AG04449 (cell line): ENCODE results near the gene AMFR.

Experiments used
- CTCF ChIA-PET: fragments of 350-600 bp; formaldehyde crosslinking; extraction: SDS; loops from one replicate; lab custom pipeline; 2021; ENCODE audit warnings: antibody characterized with exemption; lab: Yijun Ruan, JAX
- POLR2A ChIA-PET: fragments of 400-600, 350-600 bp; formaldehyde crosslinking; extraction: SDS; loops from one replicate; lab custom pipeline; 2020; ENCODE audit warnings: antibody characterized with exemption, inconsistent platforms; lab: Yijun Ruan, JAX
- DNase-seq: peaks from one replicate; pipeline ENCODE4 v3.0.0-alpha.2; 2010; ENCODE audit warnings: low read depth, low spot score
- H3K4me3 ChIP-seq: 2 replicates; pipeline ENCODE4 v1.5.1; 2011; ENCODE audit warnings: low read depth, mild to moderate bottlenecking, control low read depth, low read length
- CTCF ChIP-seq: IDR thresholded peaks from one replicate; pipeline ENCODE4 v1.5.1; 2011; ENCODE audit warnings: mild to moderate bottlenecking, moderate library complexity, low read length, control low read depth, inconsistent platforms; ENCODE audit not compliant: insufficient read depth; ENCODE audit errors: missing control alignments

The AMFR gene

GRCh38 chr16:56320056-56320455, 105.3 kb downstream of the AMFR start:
- DNase-seq, result no peak
- no peak overlapping the region for H3K4me3 ChIP-seq
- ChIA-PET CTCF (interaction anchor here (1.1 to 7.6 kb wide), 9 partner anchors 9 to 855 kb away, joined by 3 to 224 read pairs (median 20); no protein-coding TSS in a partner anchor), POLR2A (no interaction called here)
- TF ChIP-seq CTCF, result no peak

DNA sequence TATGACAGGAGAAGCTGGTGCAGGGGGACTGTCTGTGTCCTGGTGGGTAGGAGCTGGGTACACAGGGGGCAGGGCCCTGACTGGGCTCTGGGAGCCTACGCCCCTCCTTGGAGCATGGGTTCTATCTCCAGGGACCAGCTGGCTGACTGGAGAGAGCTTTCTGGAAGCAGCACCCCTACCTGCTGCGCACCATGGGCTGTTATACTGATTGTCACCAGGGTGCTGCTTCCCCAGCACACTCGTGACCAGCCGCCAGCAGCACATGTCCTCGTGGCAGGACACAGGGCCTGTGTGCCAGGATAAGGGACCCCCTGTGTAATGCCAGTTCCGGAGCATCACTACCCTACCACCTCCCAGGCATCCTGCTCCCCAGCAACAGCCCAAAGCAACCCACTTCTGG, 106.0 kb downstream of the AMFR start:
- H3K4me3 ChIP-seq, result no peak overlapping the region
- no peak for DNase-seq
- TF ChIP-seq CTCF, result no peak
- ChIA-PET CTCF (interaction anchor here (0.5 to 7.6 kb wide), 22 partner anchors 10 to 854 kb away, joined by 3 to 224 read pairs (median 5); no protein-coding TSS in a partner anchor), POLR2A (no interaction called here)

DNA sequence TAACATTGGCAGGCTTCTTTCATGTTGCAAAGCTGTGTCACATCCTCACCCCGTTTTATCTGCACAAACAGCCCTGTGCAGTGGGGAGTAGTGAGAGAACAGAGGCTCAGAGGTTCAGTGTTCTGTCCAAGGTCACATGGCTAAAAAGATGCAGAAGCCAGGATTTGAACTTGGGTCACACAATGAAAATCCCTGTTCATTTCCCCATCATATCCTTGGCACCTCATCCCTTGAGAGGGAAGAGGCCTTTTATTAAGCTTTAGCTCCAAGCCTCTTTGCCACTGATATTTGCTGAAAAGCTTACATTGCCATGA, 106.6 kb downstream of the AMFR start:
- DNase-seq, result no peak
- ChIA-PET POLR2A (no interaction called here), CTCF (interaction anchor here (0.5 to 7.6 kb wide), 49 partner anchors 9 to 853 kb away, joined by 3 to 224 read pairs (median 4); no protein-coding TSS in a partner anchor)
- no peak overlapping the region for H3K4me3 ChIP-seq
- TF ChIP-seq CTCF, result no peak

- POLR2A ChIA-PET, result no interaction called here
- CTCF ChIA-PET, result interaction anchor here (0.6 to 7.6 kb wide), 51 partner anchors 8 to 853 kb away, joined by 3 to 224 read pairs (median 4); no protein-coding TSS in a partner anchor
- H3K4me3 ChIP-seq, result peak overlapping the region; percentile 33
- peak; percentile 97 for TF ChIP-seq CTCF
- no peak for DNase-seq
Observed at GRCh38 chr16:56317998-56318826, 107.1 kb downstream of the AMFR start.

DNA sequence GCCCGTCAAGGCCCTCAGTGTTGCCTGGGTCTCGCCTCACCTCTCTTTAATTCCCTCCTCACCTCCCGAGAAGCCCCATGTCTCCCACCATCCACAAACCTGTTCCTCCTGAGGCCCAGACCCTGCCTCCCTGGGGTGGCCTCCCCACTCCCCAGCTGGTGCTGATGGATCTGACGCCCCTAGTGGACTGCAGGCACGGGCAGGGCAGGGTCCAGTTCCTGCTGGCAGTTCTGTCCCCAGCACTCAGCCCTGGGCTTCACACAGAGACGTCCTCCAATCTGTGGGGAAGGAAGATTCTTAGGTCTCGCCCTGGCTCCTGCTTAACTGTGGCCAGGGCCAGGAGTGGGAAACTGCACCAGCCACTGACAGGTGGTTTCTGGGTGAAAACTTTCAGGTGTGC, 108.8 kb downstream of the AMFR start:
- TF ChIP-seq CTCF, result no peak
- CTCF ChIA-PET, result interaction anchor here (1.1 to 3.0 kb wide), 3 partner anchors 9 to 371 kb away, joined by 3 to 25 read pairs (median 19); no protein-coding TSS in a partner anchor
- H3K4me3 ChIP-seq, result no peak overlapping the region
- no peak for DNase-seq
- POLR2A ChIA-PET, result no interaction called here

- H3K4me3 ChIP-seq, result no peak overlapping the region
- POLR2A ChIA-PET, result no interaction called here
- TF ChIP-seq CTCF, result no peak
- CTCF ChIA-PET, result interaction anchor here (1.1 to 2.3 kb wide), 2 partner anchors 9 to 371 kb away, joined by 3 to 19 read pairs; no protein-coding TSS in a partner anchor
- DNase-seq, result no peak
Observed at GRCh38 chr16:56315955-56316354, 109.4 kb downstream of the AMFR start.
